ENCODE results near the gene CDC42EP1. TPM values are rescaled to one million over a fixed set of nuclear protein-coding genes. Genes with fewer than 3 reads are reported as not detected.

CDC42EP1 gene
- total and polyA plus RNA-seq, 2 experiments from 2014 or later = 83.8 to 122 TPM

- peak overlapping the region; percentile 71 for H3K27ac ChIP-seq
- H3K4me1 ChIP-seq (ENCODE audit: insufficient read depth) = peaks cover 40% of the 10 kb centered on the region
- peak overlapping the region; percentile 66 for H3K9ac ChIP-seq
- H2AFZ ChIP-seq = peak overlapping the region; percentile 76
- H3K27me3 ChIP-seq (replicated peaks; ENCODE audit: insufficient read depth) = no peaks in the 10 kb centered on the region
- H3K36me3 ChIP-seq (ENCODE audit: low read depth) = no peaks in the 10 kb centered on the region
- no peak for TF ChIP-seq EZH2phosphoT487 (IDR thresholded peaks at IDR 0.05; ENCODE audit: insufficient read depth, low read depth)
- TF ChIP-seq EZH2 (IDR thresholded peaks at IDR 0.05; ENCODE audit: insufficient read depth, poor library complexity, severe bottlenecking) = no peak
- in situ Hi-C loops (cut with MboI) = no loop called here
- peak; percentile 80 for DNase-seq
- peaks cover 12% of the 10 kb centered on the region; the same call in 1 of the 2 replicates for H3F3A ChIP-seq (ENCODE audit: insufficient read depth)
- peak overlapping the region; percentile 88 for H3K4me2 ChIP-seq (ENCODE audit: unreplicated experiment)
- no peaks in the 10 kb centered on the region for H3K9me3 ChIP-seq (ENCODE audit: low read depth)
- 55 to 58% methylated on average over 11 of the region's 11 CpGs for WGBS, 2 experiments (ENCODE audit: low coverage in 1 of 2, low lambda C conversion rate in 2 of 2, missing lambda C conversion rate in 2 of 2)
- peak overlapping the region; percentile 63 for H3K4me3 ChIP-seq
- H3K9me2 ChIP-seq (ENCODE audit: insufficient read depth) = no peaks in the 10 kb centered on the region
- no peaks in the 10 kb centered on the region for H4K20me1 ChIP-seq (ENCODE audit: insufficient read depth)
- no peaks in the 10 kb centered on the region for H3K79me2 ChIP-seq (ENCODE audit: insufficient read depth)
Measured at GRCh38 chr22:37544955-37545702, 15.2 kb upstream of the CDC42EP1 start.

GRCh38 chr22:37545703-37546436 is 14.4 kb upstream of the CDC42EP1 start:
- WGBS, 2 experiments (ENCODE audit: low coverage in 1 of 2, low lambda C conversion rate in 2 of 2, missing lambda C conversion rate in 2 of 2) = 6 to 17% methylated on average over 16 to 24 of the region's 28 CpGs
- Histone ChIP-seq H3K79me2 (ENCODE audit: insufficient read depth) (no peaks in the 10 kb centered on the region), H3K4me3 (peak overlapping the region; percentile 63), H3K36me3 (ENCODE audit: low read depth) (no peaks in the 10 kb centered on the region), H3K27ac (peak overlapping the region; percentile 78), H3K9me3 (ENCODE audit: low read depth) (no peaks in the 10 kb centered on the region), H2AFZ (peak overlapping the region; percentile 76), H3F3A (ENCODE audit: insufficient read depth) (peaks cover 12% of the 10 kb centered on the region; the same call in 1 of the 2 replicates), H3K9ac (peak overlapping the region; percentile 66), H3K9me2 (ENCODE audit: insufficient read depth) (no peaks in the 10 kb centered on the region), H4K20me1 (ENCODE audit: insufficient read depth) (no peaks in the 10 kb centered on the region), H3K4me2 (ENCODE audit: unreplicated experiment) (peak overlapping the region; percentile 88), H3K4me1 (ENCODE audit: insufficient read depth) (peaks cover 40% of the 10 kb centered on the region), H3K27me3 (replicated peaks; ENCODE audit: insufficient read depth) (no peaks in the 10 kb centered on the region)
- peak; percentile 97 for DNase-seq
- no peak for TF ChIP-seq EZH2 (IDR thresholded peaks at IDR 0.05; ENCODE audit: insufficient read depth, poor library complexity, severe bottlenecking)
- no peak for TF ChIP-seq EZH2phosphoT487 (IDR thresholded peaks at IDR 0.05; ENCODE audit: insufficient read depth, low read depth)
- in situ Hi-C loops (cut with MboI) = no loop called here

- WGBS, 2 experiments (ENCODE audit: low coverage in 1 of 2, low lambda C conversion rate in 2 of 2, missing lambda C conversion rate in 2 of 2) = 25 to 31% methylated on average over 15 to 18 of the region's 21 CpGs
- Histone ChIP-seq H3K27ac (peak overlapping the region; percentile 78), H3K79me2 (ENCODE audit: insufficient read depth) (no peaks in the 10 kb centered on the region), H3K9me3 (ENCODE audit: low read depth) (no peaks in the 10 kb centered on the region), H3K4me2 (ENCODE audit: unreplicated experiment) (peak overlapping the region; percentile 88), H3K36me3 (ENCODE audit: low read depth) (no peaks in the 10 kb centered on the region), H2AFZ (peak overlapping the region; percentile 76), H3K27me3 (replicated peaks; ENCODE audit: insufficient read depth) (no peaks in the 10 kb centered on the region), H3K9ac (peak overlapping the region; percentile 30), H3K4me3 (no peak overlapping the region; the same call in 1 of the 2 replicates), H3K4me1 (ENCODE audit: insufficient read depth) (peaks cover 37% of the 10 kb centered on the region), H4K20me1 (ENCODE audit: insufficient read depth) (no peaks in the 10 kb centered on the region), H3F3A (ENCODE audit: insufficient read depth) (peaks cover 9% of the 10 kb centered on the region; the same call in 1 of the 2 replicates), H3K9me2 (ENCODE audit: insufficient read depth) (no peaks in the 10 kb centered on the region)
- DNase-seq = peak; percentile 87
- no peak for TF ChIP-seq EZH2phosphoT487 (IDR thresholded peaks at IDR 0.05; ENCODE audit: insufficient read depth, low read depth)
- in situ Hi-C loops (cut with MboI) = no loop called here
Measured at GRCh38 chr22:37546437-37547250, 13.6 kb upstream of the CDC42EP1 start.

GRCh38 chr22:37547251-37547741 is 13.0 kb upstream of the CDC42EP1 start:
- peaks cover 37% of the 10 kb centered on the region for H3K4me1 ChIP-seq (ENCODE audit: insufficient read depth)
- no peaks in the 10 kb centered on the region for H3K9me2 ChIP-seq (ENCODE audit: insufficient read depth)
- H3K36me3 ChIP-seq (ENCODE audit: low read depth) = no peaks in the 10 kb centered on the region
- in situ Hi-C loops (cut with MboI) = no loop called here
- H3K9ac ChIP-seq = peak overlapping the region; percentile 30
- H3K27me3 ChIP-seq (replicated peaks; ENCODE audit: insufficient read depth) = no peaks in the 10 kb centered on the region
- H3K79me2 ChIP-seq (ENCODE audit: insufficient read depth) = no peaks in the 10 kb centered on the region
- H2AFZ ChIP-seq = peak overlapping the region; percentile 46
- no peak overlapping the region for H3K4me3 ChIP-seq
- H3K9me3 ChIP-seq (ENCODE audit: low read depth) = no peaks in the 10 kb centered on the region
- TF ChIP-seq EZH2phosphoT487 (IDR thresholded peaks at IDR 0.05; ENCODE audit: insufficient read depth, low read depth) (no peak), EZH2 (IDR thresholded peaks at IDR 0.05; ENCODE audit: insufficient read depth, poor library complexity, severe bottlenecking) (no peak)
- DNase-seq = peak; percentile 62
- H3K27ac ChIP-seq = peak overlapping the region; percentile 78
- H4K20me1 ChIP-seq (ENCODE audit: insufficient read depth) = no peaks in the 10 kb centered on the region
- WGBS, 2 experiments (ENCODE audit: low coverage in 1 of 2, low lambda C conversion rate in 2 of 2, missing lambda C conversion rate in 2 of 2) = 22 to 25% methylated on average over 9 of the region's 9 CpGs
- H3K4me2 ChIP-seq (ENCODE audit: unreplicated experiment) = no peak overlapping the region
- 0 out of 2 replicates have a peak, but pooled peaks cover 4% of the 10 kb centered on the region for H3F3A ChIP-seq (ENCODE audit: insufficient read depth)

Data from GM23248 (cell line).